Fibroblast of skin of left biceps (primary cell): ENCODE results near the gene ANKRD12.

Experiments used
- DNase-seq, 2 experiments: peaks; one replicate each; pipeline ENCODE4 v3.0.0-alpha.2; 2013; ENCODE audit warnings: low read depth in 2 of 2

Gene ANKRD12

GRCh38 chr18:9106094-9106493 is 30.5 kb upstream of the ANKRD12 start:
- no peak for DNase-seq

- no peak for DNase-seq
Observed at GRCh38 chr18:9106800-9107584, 29.6 kb upstream of the ANKRD12 start.

GRCh38 chr18:9108911-9109310 is 27.7 kb upstream of the ANKRD12 start:
- DNase-seq: no peak

- DNase-seq: no peak
Observed at GRCh38 chr18:9109523-9109922, 27.1 kb upstream of the ANKRD12 start.

GRCh38 chr18:9113468-9114149 is 23.0 kb upstream of the ANKRD12 start:
- DNase-seq: no peak

- DNase-seq: no peak
Observed at GRCh38 chr18:9115984-9116383, 20.6 kb upstream of the ANKRD12 start.

- no peak for DNase-seq
Observed at GRCh38 chr18:9117980-9118841, 18.4 kb upstream of the ANKRD12 start.

GRCh38 chr18:9120796-9121195 is 15.8 kb upstream of the ANKRD12 start:
- DNase-seq: no peak

GRCh38 chr18:9123520-9123919 is 13.1 kb upstream of the ANKRD12 start:
- DNase-seq: no peak

GRCh38 chr18:9124824-9125223 is 11.8 kb upstream of the ANKRD12 start:
- DNase-seq: no peak

GRCh38 chr18:9126337-9126736 is 10.2 kb upstream of the ANKRD12 start:
- DNase-seq: no peak

- no peak for DNase-seq
Observed at GRCh38 chr18:9130195-9130594, 6.4 kb upstream of the ANKRD12 start.

- no peak for DNase-seq
Observed at GRCh38 chr18:9130806-9131205, 5.8 kb upstream of the ANKRD12 start.

GRCh38 chr18:9132628-9133027 is 4.0 kb upstream of the ANKRD12 start:
- no peak for DNase-seq

GRCh38 chr18:9133225-9133624 is 3.4 kb upstream of the ANKRD12 start:
- DNase-seq: no peak

- DNase-seq: no peak
Observed at GRCh38 chr18:9135081-9135911, 1.3 kb upstream of the ANKRD12 start.

GRCh38 chr18:9135912-9136314 is 668 bp upstream of the ANKRD12 start:
- no peak for DNase-seq

- peak; percentile 23 to 34 for DNase-seq
Observed at GRCh38 chr18:9137168-9138066, 836 bp downstream of the ANKRD12 start.

- DNase-seq: no peak
Observed at GRCh38 chr18:9139400-9140039, 2.9 kb downstream of the ANKRD12 start.

- DNase-seq: no peak
Observed at GRCh38 chr18:9140381-9140780, 3.8 kb downstream of the ANKRD12 start.
